ENCODE results near the gene PARP15. TPM values are rescaled to one million over a fixed set of nuclear protein-coding genes. Genes with fewer than 3 reads are reported as not detected.
A peak's percentile ranks its signal among the peaks of the same experiment; 100 is the strongest.

The PARP15 gene
- total and polyA plus RNA-seq, 4 experiments from 2014 or later, result 7.6 to 78.0 (median 43.2) TPM

DNA sequence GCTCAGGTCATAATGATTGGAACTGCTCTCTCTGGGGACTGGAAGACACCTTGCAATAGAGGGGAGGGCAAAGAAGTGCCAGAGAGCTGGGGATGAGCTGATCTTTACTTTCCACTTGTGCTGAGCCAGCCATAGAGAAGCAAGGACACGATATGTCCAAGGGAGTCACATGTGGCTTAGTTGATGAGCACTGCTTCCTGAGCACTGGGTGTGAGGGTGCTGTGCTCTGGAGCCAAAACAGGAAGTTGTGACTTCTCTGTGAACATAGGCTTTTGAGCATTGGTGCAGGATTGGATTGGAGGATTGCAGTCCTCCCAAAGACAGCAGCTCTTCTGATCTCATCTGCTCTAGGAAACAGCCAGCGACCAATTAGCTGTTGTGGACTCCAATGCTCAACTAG, 109.8 kb downstream of the PARP15 start:
- Histone ChIP-seq H3K27ac (ENCODE audit: low read depth, low read length) (no peak overlapping the region), H3K36me3 (ENCODE audit: insufficient read depth, low read length) (peaks cover 15% of the 10 kb centered on the region), H3K4me3 (ENCODE audit: low read length in 2 of 2) (no peak overlapping the region), H3K9me3 (ENCODE audit: control insufficient read depth in 1 of 2, low read length in 2 of 2) (no peaks in the 10 kb centered on the region), H3K4me1 (ENCODE audit: insufficient read depth, low read length) (peaks cover 30% of the 10 kb centered on the region), H3K27me3 (ENCODE audit: insufficient read depth, low read length) (no peaks in the 10 kb centered on the region)
- Mint-ChIP-seq H3K27me3 (no peaks in the 10 kb centered on the region), H3K9me3 (no peaks in the 10 kb centered on the region), H3K27ac (peak overlapping the region in 5 of 7 donors; percentile 46 to 91 (median 78)), H3K4me3 (no peak overlapping the region), H3K36me3 (peaks cover 41 to 45% of the 10 kb centered on the region in 2 donors), H3K4me1 (peaks cover 30 to 41% (median 33%) of the 10 kb centered on the region in 4 donors)
- intact Hi-C loops (cut with micrococcal nuclease), result no loop called here
- no peak for DNase-seq
- ChIA-PET POLR2A (ENCODE audit: partially characterized antibody) (interaction anchor here (0.6 to 2.0 kb wide), 3 partner anchors 8 to 1140 kb away, joined by 3 to 5 read pairs (median 4); partner anchors contain the start of genes DTX3L and PARP9), CTCF (ENCODE audit: partially characterized antibody) (interaction anchor here (0.6 to 2.6 kb wide), 3 partner anchors 8 to 271 kb away, joined by 3 to 11 read pairs (median 10); partner anchors contain the start of gene WDR5B)

Other genes with a start within 250 kb of the PARP15 start
- gene MIX23, start 194.4 kb upstream of the PARP15 start, total RNA-seq, result 10 to 100 TPM; 23.4 to 25.1 TPM
- gene MIX23, start 194.4 kb upstream of the PARP15 start, polyA plus RNA-seq, result 1 to 10 TPM; 5.3 to 8.9 TPM
- gene FAM162A, start 193.5 kb upstream of the PARP15 start, total RNA-seq, result 10 to 100 TPM; 31.1 to 32.8 TPM
- 100 to 1,000 TPM in 1 of 2 donors, 10 to 100 TPM in 1; 96.6 to 136 TPM for gene FAM162A, start 193.5 kb upstream of the PARP15 start, polyA plus RNA-seq
- 10 to 100 TPM; 19.2 to 19.4 TPM for gene WDR5B, start 161.6 kb upstream of the PARP15 start, total RNA-seq
- gene WDR5B, start 161.6 kb upstream of the PARP15 start, polyA plus RNA-seq, result 1 to 10 TPM; 1.0 to 2.3 TPM
- gene KPNA1, start 62.7 kb upstream of the PARP15 start, total RNA-seq, result 10 to 100 TPM; 67.4 to 71.5 TPM
- 10 to 100 TPM; 45.6 to 51.3 TPM for gene KPNA1, start 62.7 kb upstream of the PARP15 start, polyA plus RNA-seq
- 10 to 100 TPM; 24.0 to 26.0 TPM for gene PARP9, start 13.3 kb upstream of the PARP15 start, total RNA-seq
- gene PARP9, start 13.3 kb upstream of the PARP15 start, polyA plus RNA-seq, result 10 to 100 TPM; 23.1 to 43.4 TPM
- 10 to 100 TPM; 49.3 to 51.0 TPM for gene DTX3L, start 13.3 kb upstream of the PARP15 start, total RNA-seq
- 10 to 100 TPM; 14.8 to 34.4 TPM for gene DTX3L, start 13.3 kb upstream of the PARP15 start, polyA plus RNA-seq
- gene PARP14, start 103.2 kb downstream of the PARP15 start, total RNA-seq, result 10 to 100 TPM; 68.7 to 79.6 TPM
- gene PARP14, start 103.2 kb downstream of the PARP15 start, polyA plus RNA-seq, result 10 to 100 TPM in 1 of 2 donors, 1 to 10 TPM in 1; 5.4 to 19.1 TPM
- 10 to 100 TPM; 22.9 to 23.2 TPM for gene HSPBAP1, start 216.2 kb downstream of the PARP15 start, total RNA-seq
- 10 to 100 TPM in 1 of 2 donors, 1 to 10 TPM in 1; 6.7 to 11.9 TPM for gene HSPBAP1, start 216.2 kb downstream of the PARP15 start, polyA plus RNA-seq
- 1 to 10 TPM; 7.1 to 7.6 TPM for gene SLC49A4, start 217.4 kb downstream of the PARP15 start, total RNA-seq
- gene SLC49A4, start 217.4 kb downstream of the PARP15 start, polyA plus RNA-seq, result 1 to 10 TPM; 1.9 to 2.3 TPM